ENCODE measurements around the gene MAGED2.
"Not testable (repeated sequence)": the region's sequence is repeated elsewhere in the genome, so short reads cannot be mapped to it uniquely, and the experiment has no call there.

MAGED2 gene, protein sequence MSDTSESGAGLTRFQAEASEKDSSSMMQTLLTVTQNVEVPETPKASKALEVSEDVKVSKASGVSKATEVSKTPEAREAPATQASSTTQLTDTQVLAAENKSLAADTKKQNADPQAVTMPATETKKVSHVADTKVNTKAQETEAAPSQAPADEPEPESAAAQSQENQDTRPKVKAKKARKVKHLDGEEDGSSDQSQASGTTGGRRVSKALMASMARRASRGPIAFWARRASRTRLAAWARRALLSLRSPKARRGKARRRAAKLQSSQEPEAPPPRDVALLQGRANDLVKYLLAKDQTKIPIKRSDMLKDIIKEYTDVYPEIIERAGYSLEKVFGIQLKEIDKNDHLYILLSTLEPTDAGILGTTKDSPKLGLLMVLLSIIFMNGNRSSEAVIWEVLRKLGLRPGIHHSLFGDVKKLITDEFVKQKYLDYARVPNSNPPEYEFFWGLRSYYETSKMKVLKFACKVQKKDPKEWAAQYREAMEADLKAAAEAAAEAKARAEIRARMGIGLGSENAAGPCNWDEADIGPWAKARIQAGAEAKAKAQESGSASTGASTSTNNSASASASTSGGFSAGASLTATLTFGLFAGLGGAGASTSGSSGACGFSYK

DNA sequence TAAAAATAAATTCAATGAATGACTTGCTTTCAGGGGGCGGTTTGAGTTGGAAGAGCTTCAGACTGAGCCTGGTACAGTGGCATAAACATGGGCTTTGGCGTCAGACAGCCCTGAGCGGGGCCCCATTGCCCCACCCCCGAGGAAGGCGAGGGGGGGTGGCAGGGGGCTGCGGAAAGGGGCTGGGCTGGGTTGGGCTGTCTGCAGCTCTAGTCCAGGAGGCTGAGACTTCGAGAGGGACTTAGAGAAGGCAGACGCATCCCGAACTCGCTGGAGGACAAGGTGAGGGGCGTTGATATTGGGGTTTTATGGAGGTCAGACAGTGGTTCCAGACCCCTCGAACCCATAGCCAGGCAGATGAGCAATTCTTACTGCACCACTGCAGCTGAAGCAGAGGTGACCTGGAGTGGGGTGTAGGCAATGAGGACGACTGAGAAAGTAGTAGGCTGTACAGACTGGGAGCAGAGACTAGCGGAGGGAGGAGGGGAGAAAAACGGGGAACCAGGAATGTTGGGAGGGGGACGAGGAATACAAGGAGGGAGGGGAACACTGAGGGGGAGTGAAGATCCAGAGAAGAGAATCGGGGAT is at the start of gene MAGED2:
Gene MAGED2 (plus strand): TSS at position 222 of the 585 bp plus-strand sequence. CDS start 1,587 bp downstream, outside the sequence.
- DNase-seq, result peak; percentile 9

DNA sequence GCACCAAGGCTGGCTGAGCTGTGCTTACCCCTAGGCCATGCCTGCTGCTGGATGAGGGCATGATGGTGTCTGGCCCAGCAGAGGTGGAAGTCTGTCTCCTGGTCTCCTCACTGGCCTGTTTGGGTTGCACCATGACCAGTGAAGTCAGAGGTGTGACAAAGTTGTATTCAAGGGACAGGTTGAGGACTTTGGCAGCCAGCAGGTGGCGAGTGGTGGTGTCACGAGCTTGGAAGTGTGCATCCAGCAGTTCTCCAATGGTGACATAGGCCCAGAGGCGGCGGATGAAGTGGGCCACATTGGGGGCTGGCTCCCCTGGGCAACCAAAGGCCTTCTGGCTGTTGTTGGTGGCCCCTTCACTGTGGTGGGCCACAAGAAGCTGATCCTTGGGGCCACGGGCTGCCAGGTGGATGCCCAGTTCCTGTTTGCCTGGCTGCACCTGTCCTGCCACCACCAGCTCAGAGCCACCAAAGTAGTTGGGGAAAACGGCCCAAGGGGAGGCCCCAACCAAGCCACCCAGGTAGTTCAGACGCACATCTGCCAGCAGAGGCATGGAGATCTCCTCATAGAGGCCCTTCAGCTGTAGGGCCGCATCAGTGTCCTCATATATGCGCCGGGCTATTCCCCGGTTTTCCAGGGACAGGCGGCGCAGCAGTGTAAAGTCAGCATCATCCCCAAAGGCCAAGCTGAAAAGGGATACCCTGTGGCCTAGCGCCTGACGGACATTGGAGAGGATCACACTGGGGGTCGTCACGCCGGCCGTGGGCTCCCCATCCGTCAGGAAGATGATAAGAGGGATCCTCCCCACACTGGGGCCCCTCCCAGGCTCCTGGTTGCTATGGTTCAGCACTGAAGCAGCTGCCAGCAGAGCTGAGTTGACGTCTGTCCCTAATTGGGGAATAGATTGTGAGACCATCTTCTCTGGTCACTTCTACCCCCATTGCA is 49.2 kb upstream of the MAGED2 start:
- no peak for DNase-seq

DNA sequence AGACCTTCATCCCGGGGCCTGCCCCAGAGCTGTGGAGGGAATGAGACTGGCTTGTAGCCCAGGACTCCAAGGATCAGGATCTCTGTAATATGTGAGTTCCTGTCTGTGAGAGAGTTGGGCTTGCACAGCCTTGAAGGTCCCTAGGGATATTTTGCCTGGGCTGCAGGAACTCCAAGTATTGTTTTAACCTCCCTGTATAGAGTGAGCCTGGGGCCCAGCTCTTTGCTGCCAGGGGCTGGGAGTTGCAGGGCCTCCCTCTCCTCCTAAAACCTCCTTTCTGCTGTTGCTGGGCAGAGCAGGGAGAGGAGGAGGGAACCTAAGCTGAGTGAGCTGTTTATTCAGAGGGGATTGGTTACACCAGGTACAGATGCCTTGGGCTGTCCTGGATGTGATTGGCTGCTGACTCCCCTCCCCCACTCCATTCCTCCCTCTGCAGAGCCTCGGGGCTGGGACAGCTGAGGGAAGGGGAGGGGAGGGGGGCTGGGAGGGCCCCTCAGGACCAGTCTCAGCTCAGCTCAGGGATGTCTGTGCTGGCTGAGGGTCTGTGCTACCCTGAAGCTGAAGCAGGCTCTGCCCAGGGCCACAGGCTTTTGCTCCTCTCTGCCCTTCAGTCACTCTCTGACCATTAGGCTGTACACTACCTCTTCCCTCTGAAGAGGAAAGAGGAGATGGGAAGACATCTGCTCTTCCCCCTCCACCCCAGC is 33.0 kb upstream of the MAGED2 start:
- not testable (repeated sequence) for DNase-seq

DNA sequence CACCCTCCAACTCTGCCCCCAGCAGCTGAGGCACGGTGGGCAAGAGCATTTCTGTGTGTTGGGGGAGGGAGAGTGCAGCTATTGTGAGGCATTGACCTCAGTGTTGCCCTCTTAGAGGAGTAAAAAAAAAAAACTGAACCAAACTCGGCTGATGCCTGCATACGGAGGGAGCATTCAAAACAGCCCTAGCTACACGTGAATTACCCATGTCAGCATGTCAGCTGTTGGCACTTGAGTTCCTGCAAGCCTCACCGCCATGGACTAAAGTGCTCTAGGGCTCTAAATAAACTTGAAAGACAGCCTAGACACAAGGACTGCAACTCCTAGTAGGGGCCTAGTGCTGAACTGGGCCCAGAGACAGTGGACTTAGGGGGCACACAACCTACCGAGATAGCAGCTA is 31.5 kb upstream of the MAGED2 start:
- no peak for DNase-seq

DNA sequence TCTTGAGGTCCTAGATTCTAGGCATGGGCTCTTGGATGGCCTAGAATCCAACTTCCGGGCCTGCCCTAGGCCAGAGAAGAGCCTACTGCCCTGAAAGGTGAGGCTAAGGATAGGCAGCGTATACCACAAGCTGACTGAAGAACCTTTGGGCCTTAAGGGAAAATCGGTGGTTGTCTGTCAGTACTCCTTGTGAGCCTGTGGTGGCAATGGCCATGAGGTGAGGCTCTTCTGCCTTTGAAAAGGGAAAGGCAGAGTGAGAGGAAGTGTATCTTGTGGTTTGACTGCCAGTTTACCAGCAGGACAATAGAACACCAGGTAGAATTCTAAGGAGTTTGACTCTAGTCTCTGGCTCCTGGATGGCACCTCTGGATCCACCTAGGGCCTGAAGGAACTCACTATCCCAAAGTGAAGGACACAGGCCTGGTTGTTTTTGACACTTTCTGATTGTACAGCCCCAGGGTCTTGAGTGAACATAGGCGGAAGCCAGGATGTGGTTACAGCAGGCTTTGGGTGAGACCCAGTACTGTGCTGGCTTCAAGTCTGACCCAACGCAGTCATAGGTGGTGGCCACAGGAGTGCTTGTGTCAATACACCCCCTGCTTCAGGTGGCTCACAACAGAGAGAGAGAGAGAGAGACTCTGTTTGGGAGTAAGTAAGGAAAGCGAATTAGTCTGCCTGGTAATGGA is 30.4 kb upstream of the MAGED2 start:
- DNase-seq, result no peak

DNA sequence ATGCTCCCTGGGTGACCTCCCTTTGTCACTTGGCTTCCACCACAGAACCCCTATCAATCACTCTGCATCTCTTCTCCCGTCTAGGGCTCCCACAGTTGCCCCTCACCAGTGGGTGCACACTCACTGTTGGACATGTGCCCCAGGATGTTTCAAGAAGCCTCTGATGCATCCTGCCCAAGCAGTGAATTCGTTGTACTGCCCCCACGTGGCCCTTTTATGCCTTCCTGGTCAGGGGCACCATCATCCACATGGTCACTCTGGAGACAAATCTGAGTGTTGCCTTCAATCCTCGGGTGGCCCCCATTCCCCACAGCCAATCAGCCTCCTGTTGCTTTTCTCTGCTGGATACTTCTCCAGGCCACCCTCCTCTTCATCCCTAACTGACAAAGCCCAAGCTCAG is 21.6 kb upstream of the MAGED2 start:
- DNase-seq, result no peak

DNA sequence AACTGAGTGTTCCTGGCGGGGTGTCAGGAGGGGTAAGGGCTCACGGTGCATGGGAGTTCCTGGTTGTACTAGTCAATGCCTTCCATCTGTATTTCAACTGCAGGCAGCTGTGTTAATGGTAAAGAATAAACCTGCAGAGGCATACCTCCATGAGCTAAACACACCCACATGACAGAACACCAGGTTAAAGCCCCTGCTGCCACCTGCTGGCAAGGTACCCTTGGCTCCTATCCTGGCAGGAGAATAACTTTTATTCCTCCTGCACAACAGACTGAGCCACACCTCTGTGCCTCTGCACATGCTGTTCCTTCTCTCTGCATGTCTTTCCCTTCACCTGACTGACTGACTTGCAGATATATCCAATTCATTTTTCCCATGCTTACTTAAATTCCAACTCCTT is 20.6 kb upstream of the MAGED2 start:
- DNase-seq, result no peak

DNA sequence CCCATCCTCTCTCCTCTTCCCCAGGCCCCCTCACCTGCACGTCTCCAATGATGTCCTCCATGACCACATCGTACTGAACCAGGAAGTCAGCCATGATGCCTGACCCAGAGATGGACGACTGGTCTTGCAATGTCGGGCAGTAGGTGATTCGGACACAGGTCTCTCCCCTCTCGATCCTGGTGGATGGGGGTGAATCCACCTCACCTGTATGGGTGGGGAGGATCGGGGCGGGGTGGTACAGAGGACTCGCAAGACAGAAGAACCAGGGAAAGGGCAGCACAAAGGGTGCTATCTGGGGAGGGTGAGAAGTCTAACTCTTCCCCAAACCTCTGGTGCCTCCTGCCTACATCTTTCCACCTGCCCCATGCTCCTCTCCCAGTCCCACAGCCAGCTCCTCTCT is 19.1 kb upstream of the MAGED2 start:
- DNase-seq, result no peak

DNA sequence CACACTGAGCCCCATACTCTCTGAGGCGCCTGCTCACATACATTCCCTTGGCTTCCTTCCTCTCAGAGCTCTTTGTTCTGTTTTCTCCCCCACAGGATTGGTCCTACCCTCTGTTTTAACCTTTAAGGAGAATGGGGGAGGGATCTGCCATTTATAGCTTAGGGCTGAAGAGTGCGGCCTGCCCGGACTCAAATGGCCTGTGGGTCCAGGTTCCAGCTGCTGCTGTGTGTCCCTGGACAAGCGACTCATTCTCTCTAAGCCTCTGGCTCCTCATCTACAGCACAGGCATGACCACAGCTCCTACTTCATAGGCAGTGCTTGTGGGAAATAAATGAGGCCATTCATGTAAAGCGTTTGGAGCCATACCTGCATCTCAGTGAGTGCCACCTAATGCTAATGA is 18.1 kb upstream of the MAGED2 start:
- not testable (repeated sequence) for DNase-seq

DNA sequence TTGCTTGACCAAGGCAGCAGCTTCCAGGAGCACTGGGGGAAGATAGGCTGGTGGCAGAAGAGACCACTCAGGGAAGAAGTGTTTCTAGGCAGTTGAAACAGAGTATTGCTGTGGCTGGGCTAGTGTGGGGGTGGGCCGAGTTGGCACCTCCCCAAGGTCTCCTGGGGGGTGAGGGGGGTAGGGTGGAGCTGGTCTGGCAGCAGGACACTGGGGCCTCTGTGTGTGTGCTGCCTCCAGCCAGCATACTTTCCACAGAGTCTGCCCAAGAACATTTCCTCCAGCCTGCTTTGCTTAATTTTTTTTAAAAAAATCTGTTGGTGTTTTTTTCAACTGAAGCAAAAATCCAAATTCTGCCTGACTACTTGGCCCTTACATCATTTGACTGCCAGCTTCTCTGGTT is 13.5 kb upstream of the MAGED2 start:
- no peak for DNase-seq

DNA sequence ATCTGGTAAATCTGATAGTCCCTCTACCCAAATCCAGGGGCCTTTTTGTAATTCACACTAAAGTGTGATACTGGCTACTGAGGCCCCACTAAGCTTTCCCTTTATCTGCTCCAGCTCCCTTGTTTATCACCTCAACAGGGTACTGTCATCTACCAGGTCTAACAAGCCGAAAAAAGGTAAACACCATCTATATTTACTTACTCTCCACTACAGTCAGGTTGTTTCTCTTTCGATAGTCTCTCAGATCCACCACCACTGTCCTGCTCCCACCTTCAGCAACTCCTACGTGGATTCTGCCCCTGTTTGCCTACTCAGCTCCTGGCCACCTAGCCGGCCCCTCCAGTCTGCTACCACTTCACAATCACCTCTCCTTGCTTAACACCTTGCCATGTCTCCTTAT is 12.8 kb upstream of the MAGED2 start:
- DNase-seq, result no peak

DNA sequence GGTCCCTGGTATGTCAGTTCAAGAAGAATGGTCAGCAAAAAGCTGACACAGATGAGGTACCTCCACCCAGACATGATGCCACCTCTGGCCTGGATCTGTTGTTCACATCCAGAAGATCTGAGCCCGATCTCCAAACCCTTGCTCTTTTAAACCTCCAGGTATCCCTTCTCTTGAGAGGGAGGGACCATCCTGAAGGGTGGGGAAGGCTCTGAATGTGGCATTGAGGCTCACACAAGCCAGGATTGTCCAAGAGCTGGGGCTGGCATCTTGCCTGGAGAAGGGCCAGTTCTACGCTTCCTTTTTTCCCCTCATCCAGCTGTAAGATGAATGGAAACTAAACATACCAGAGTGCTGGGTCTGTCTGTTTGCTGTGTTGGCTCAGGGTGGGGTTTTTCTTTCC is 9.4 kb upstream of the MAGED2 start, which contains the start of gene ITIH6:
Gene ITIH6 (minus strand): TSS at position 119 of the 400 bp plus-strand sequence. CDS start 45 bp downstream, at position 74.
- no peak for DNase-seq

DNA sequence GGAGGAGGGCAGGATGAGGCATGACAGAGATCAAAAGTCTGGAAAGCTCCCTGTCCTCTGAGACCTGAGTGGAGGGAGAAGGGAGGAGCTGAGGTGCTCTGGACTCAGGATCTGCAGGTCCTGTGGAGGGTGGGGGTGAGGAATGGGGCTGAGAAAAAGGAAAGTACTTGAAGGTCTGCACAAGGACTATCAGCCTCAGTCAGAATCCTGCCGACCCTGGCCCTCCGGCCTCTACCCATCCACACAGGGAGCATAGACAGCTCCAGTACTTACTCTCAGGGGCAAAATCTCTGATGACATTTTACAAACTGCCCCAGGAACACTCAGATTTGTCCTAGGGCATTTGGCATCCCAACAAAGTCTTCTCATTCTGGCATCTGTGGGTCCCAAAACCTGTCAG is 8.5 kb upstream of the MAGED2 start:
- DNase-seq, result no peak

DNA sequence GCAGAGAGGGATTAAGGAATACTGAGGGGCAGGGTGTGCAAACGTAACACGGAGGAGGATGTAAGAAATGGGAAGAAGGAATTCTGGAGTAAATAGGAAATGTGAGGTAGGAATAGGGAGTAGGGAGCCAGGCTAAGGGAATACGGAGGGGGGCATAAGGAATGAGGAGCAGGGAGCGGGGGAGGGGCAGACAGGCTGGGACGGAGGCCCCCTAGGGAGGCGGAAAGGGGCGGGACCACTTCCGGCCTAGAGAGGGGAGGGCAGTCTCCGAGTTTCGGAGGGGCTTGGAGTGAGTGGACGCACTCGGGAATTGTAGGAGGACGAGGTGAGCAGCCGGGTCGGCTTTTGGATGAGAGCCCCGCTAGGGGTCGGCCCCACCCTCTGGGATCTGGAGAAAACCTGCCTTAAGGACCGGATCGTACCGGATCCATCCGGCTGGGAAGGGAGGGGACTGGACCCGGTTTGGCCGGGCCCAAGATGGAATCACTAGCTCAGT is 612 bp downstream of the MAGED2 start:
- peak; percentile 69 for DNase-seq

DNA sequence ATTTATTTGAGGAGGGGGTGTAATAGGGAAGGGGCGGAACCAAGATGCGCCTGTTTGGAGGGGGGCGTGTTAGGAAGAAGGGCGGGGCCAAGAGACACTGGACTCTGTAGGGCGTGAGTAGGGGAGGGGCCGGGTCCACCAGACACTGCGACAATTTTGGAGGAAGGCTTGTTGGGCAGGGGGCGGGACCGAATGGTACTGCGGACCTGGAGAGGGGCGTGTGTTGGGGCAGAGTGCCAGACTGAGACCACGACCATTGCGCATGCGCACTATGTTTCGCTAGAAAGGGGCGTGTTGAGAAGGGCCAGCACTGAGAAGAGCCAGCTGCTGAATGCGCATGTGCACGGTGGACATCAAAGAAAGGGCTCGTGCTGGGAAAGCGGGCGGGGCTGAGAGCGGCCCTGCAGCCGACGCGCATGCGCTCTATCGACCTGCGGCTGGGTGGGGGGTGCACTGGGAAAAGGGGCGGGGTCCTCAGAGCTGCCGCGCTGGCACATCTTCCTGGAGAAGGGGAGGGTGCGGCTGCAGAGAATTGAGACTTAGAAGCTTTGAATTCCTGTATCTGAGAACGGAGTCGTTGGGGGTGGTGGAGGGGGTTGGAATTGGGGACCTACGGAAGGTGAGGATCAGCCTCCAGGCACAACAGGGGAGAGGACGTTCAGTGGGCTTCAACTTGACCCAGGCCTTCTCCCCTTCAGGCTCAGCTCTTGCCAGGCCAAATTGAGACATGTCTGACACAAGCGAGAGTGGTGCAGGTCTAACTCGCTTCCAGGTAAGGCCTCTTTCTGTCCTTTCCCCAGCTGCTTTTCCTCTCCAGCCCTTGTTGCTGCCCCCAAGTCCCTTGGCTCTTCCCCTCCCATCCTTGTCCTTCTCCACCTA is 1.3 kb downstream of the MAGED2 start:
- DNase-seq, result peak; percentile 95

DNA sequence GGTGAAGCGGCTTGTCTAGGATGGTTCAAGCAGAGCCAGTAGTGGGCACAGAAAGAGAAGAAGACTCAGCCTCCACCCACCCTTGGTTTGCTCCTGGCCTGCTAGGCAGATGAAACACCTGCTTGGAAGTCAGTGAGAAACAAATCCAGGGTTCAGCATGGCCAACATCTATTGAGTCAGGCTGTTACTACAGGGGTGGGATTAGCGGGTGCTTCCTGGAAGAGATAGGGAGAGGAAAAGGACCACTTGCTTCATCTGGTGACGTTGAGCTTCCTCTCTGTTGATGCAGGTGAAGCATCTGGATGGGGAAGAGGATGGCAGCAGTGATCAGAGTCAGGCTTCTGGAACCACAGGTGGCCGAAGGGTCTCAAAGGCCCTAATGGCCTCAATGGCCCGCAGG is 3.0 kb downstream of the MAGED2 start:
- no peak for DNase-seq

DNA sequence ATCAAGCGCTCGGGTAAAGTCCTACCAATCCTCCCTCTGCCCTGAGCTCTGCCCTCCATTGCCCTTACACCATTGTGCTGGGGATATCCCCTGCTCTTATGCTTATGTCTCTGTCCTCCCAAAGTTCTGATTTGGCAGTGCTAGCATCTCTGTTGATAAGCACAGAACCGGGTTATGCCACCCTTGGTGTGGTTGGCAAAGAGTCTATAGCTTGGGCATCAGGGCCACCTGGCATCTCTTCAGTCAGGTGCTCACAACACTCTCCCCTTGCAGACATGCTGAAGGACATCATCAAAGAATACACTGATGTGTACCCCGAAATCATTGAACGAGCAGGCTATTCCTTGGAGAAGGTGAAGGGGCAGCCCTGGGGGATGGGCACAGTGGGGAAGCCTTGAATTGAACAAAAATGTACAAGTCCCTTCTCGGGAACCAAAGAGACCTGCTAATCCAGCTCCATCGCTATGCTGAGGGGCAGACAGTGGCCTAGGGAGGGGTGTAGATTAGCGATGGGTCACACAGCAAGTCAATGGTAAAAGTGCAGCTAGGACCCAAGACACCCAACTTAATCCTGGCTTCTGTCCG is 3.8 kb downstream of the MAGED2 start:
- no peak for DNase-seq

DNA sequence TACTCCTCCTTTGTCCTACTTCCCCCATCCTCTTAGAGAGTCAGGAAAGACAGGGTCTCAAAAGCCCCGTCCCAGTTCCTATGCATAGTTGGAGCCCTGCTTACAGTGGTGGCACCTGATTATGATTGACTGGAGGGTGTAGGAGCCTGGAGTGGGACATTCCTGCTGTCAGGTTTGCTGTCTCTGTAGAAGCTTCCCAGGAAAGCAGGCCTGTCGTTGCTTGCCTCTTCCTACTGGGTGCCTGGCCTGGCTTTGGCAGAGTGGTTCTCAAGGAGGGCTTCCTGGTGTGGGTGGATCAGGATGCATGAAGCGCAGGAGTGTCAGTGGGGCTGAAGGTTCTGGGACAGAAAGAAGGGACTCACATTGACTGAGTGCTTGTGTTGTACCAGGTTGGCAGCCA is 4.8 kb downstream of the MAGED2 start:
- no peak for DNase-seq

DNA sequence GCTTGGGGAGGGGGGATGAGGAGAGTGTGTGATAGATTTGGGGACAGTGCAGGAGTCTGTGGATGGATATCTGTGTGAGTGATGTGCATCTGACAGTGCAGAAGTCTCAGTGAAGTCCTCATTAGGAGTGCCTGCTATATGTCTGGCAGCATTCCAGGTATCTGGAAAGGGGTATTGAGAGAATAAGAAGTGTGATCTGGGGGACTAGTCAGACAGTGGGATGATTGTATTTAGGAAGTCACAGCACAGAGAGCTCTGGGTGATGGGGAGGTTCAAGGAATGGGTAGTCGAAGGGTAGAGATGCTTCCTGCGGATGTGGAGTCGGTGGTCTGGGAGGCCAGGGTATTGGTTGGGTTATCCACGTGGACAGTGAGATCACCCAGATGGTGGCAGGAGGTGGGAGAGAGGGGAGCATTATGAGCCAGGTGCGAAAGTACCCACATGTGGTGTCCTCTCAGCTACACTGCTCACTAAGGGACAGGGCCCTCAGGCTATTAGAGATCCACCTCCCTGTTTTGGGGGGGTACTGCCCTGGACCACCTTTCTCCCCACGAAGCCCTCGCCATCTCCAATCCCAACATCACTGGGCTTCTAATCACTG is 9.8 kb downstream of the MAGED2 start:
- DNase-seq, result no peak

DNA sequence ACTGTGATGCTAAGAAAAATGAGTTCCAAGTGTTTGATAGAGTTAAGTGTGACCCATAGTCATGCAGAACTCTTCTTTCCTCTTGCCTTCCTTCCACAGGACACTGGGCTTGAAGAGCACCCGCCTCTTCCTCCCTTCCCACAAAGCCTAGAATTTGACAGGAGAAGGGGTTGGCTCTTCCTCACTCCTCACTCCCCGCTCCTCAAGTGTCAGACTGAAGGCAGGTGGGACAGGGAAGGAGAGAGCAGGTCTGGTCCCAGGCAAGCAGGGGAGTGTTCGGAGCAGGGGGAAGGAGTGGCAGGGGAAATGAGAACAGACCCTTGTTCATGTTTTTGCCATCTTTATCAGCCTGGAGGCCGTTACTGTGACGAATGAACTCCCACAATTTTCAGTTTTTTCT is 10.7 kb downstream of the MAGED2 start:
- no peak for DNase-seq

Data from NCI-H1694 treated with DMSO at 0.1 percent for 48 hours (cell line).